ENCODE data around the gene ARHGEF28.
A peak's percentile ranks its signal among the peaks of the same experiment; 100 is the strongest.

Gene ARHGEF28

GRCh38 chr5:73899055-73899454, 273.1 kb downstream of the ARHGEF28 start:
- no peak for DNase-seq (ENCODE audit: low read depth)
- no peak overlapping the region for H3K4me3 ChIP-seq (ENCODE audit: low read depth, low read length)
- TF ChIP-seq CTCF (conservative IDR thresholded peaks at IDR 0.05; ENCODE audit: low read depth, low read length) = no peak

GRCh38 chr5:73899916-73900315, 273.9 kb downstream of the ARHGEF28 start:
- H3K4me3 ChIP-seq (ENCODE audit: low read depth, low read length) = no peak overlapping the region
- no peak for TF ChIP-seq CTCF (conservative IDR thresholded peaks at IDR 0.05; ENCODE audit: low read depth, low read length)
- no peak for DNase-seq (ENCODE audit: low read depth)

- TF ChIP-seq CTCF (conservative IDR thresholded peaks at IDR 0.05; ENCODE audit: low read depth, low read length) = no peak
- no peak for DNase-seq (ENCODE audit: low read depth)
- no peak overlapping the region for H3K4me3 ChIP-seq (ENCODE audit: low read depth, low read length)
Measured at GRCh38 chr5:73900566-73900965, 274.6 kb downstream of the ARHGEF28 start.

- no peak for TF ChIP-seq CTCF (conservative IDR thresholded peaks at IDR 0.05; ENCODE audit: low read depth, low read length)
- peak; percentile 61 for DNase-seq (ENCODE audit: low read depth)
- no peak overlapping the region for H3K4me3 ChIP-seq (ENCODE audit: low read depth, low read length)
Measured at GRCh38 chr5:73901043-73901442, 275.0 kb downstream of the ARHGEF28 start.

GRCh38 chr5:73901455-73901854, 275.5 kb downstream of the ARHGEF28 start:
- no peak for DNase-seq (ENCODE audit: low read depth)
- TF ChIP-seq CTCF (conservative IDR thresholded peaks at IDR 0.05; ENCODE audit: low read depth, low read length) = peak; percentile 23
- no peak overlapping the region for H3K4me3 ChIP-seq (ENCODE audit: low read depth, low read length)

GRCh38 chr5:73902327-73903051, 276.5 kb downstream of the ARHGEF28 start:
- peak; percentile 82 for DNase-seq (ENCODE audit: low read depth)
- H3K4me3 ChIP-seq (ENCODE audit: low read depth, low read length) = no peak overlapping the region
- peak; percentile 66 for TF ChIP-seq CTCF (conservative IDR thresholded peaks at IDR 0.05; ENCODE audit: low read depth, low read length)

GRCh38 chr5:73903169-73903568, 277.2 kb downstream of the ARHGEF28 start:
- no peak overlapping the region for H3K4me3 ChIP-seq (ENCODE audit: low read depth, low read length)
- no peak for TF ChIP-seq CTCF (conservative IDR thresholded peaks at IDR 0.05; ENCODE audit: low read depth, low read length)
- no peak for DNase-seq (ENCODE audit: low read depth)
